HepG2 (cell line): ENCODE data around the gene RAG2. TPM values are rescaled to one million over a fixed set of nuclear protein-coding genes. Genes with fewer than 3 reads are reported as not detected.

Experiments used
- ATAC-seq: fragments of 200-7000 bp; cut with Tn5 transposase; 3 replicates; pipeline ENCODE4 v1.9.1; 2020; ENCODE audit warnings: mild to moderate bottlenecking, moderate library complexity
- BruUV-seq: library from RNA; stranded (reverse); fragments of 400-500 nt; replicated peaks from 2 replicates; lab custom pipeline; 2021; lab: Mats Ljungman, UMichigan
- CTCF ChIA-PET: fragments of 300-600 bp; formaldehyde crosslinking; extraction: SDS; loops from one replicate; lab custom pipeline; 2021; ENCODE audit warnings: low total read pairs, inconsistent platforms, low intra/inter-chr PET ratio; lab: Yijun Ruan, JAX
- POLR2A ChIA-PET: fragments of 350-600 bp; sonication (Branson Sonifier 250); formaldehyde crosslinking; loops from one replicate; lab custom pipeline; 2020; ENCODE audit warnings: antibody characterized with exemption, inconsistent platforms; lab: Yijun Ruan, JAX
- DNase-seq: peaks from one replicate; pipeline ENCODE4 v3.0.0-alpha.2; 2015; ENCODE audit warnings: low spot score
- FAIRE-seq: peaks from 3 replicates; lab custom pipeline; 2011; peaks lifted over from hg19 to GRCh38; lab: Jason Lieb, UNC
- H2AFZ ChIP-seq: one replicate; pipeline ENCODE4 v1.6.1; 2011; ENCODE audit warnings: low read length, inconsistent platforms
- H3K27ac ChIP-seq: fragments of 300-600 bp; 3 replicates; pipeline ENCODE4 v1.8.0; 2011; ENCODE audit warnings: mixed run types, mild to moderate bottlenecking, mixed read lengths, low read length, inconsistent platforms; ENCODE audit not compliant: insufficient read depth; ENCODE audit errors: extremely low read length
- H3K27me3 ChIP-seq, 2 experiments: fragments of 200-600 bp in 1 of 2; 2 replicates in 1 of 2; 3 replicates in 1 of 2; pipeline versions ENCODE4 v1.6.0 to v1.8.0; 2011; ENCODE audit warnings: low read length in 2 of 2, mild to moderate bottlenecking in 2 of 2, moderate library complexity in 2 of 2, inconsistent platforms in 1 of 2; ENCODE audit not compliant: insufficient read depth in 2 of 2, control insufficient read depth in 1 of 2
- H3K36me3 ChIP-seq, 2 experiments: fragments of 200-600 bp in 1 of 2; replicated peaks in 1 of 2; 2 replicates in 1 of 2; 3 replicates in 1 of 2; pipeline versions ENCODE4 v1.5.1 to v1.8.0; 2011; ENCODE audit warnings: low read length in 2 of 2, inconsistent platforms in 1 of 2; ENCODE audit not compliant: insufficient read depth in 2 of 2, control insufficient read depth in 1 of 2
- H3K4me1 ChIP-seq: 2 replicates; pipeline ENCODE4 v1.5.1; 2012; ENCODE audit warnings: low read length, inconsistent platforms; ENCODE audit not compliant: insufficient read depth
- H3K4me2 ChIP-seq: 2 replicates; pipeline ENCODE4 v1.6.0; 2011; ENCODE audit warnings: low read depth, low read length, inconsistent platforms
- H3K4me3 ChIP-seq, 3 experiments: fragments of 200-600 bp in 1 of 3; sonication (generic), shearing (Covaris generic) in 1 of 3; replicated peaks in 1 of 3; 2 replicates each; pipeline ENCODE4 v1.5.1; 2011 to 2016; ENCODE audit warnings: low read length in 3 of 3, inconsistent platforms in 2 of 3, low read depth in 2 of 3, mild to moderate bottlenecking in 2 of 3, control low read depth in 1 of 3, mixed read lengths in 1 of 3; ENCODE audit not compliant: insufficient read depth in 1 of 3
- H3K79me2 ChIP-seq: one replicate; pipeline ENCODE4 v1.6.1; 2011; ENCODE audit warnings: low read length, inconsistent platforms; ENCODE audit not compliant: insufficient read depth
- H3K9ac ChIP-seq: 2 replicates; pipeline ENCODE4 v1.6.0; 2011; ENCODE audit warnings: mild to moderate bottlenecking, low read depth, low read length, inconsistent platforms; ENCODE audit not compliant: insufficient read depth
- H3K9me3 ChIP-seq: 2 replicates; pipeline ENCODE4 v1.5.1; 2012; ENCODE audit warnings: mild to moderate bottlenecking, low read length
- H4K20me1 ChIP-seq: 2 replicates; pipeline ENCODE4 v1.6.0; 2011; ENCODE audit warnings: inconsistent platforms, mild to moderate bottlenecking, low read length, moderate library complexity; ENCODE audit not compliant: insufficient read depth
- BORCS8-MEF2B ChIP-seq: sonication (generic); formaldehyde crosslinking; IDR thresholded peaks from 2 replicates; pipeline ENCODE4 v1.8.0; 2022; ENCODE audit warnings: mild to moderate bottlenecking, missing genetic modification reagents
- CHD4 ChIP-seq: fragments of 200-600 bp; sonication (generic); IDR thresholded peaks from 2 replicates; pipeline ENCODE4 v1.7.0; 2017; ENCODE audit warnings: mild to moderate bottlenecking, low read length, borderline replicate concordance
- FIP1L1 ChIP-seq: fragments of 200-400 bp; formaldehyde crosslinking; IDR thresholded peaks from 2 replicates; pipeline ENCODE4 v1.6.1; 2018; ENCODE audit warnings: low read depth, mild to moderate bottlenecking, low read length, moderate library complexity, borderline replicate concordance; ENCODE audit not compliant: insufficient read depth
- HOXD1 ChIP-seq: sonication (generic); formaldehyde crosslinking; IDR thresholded peaks from 2 replicates; pipeline ENCODE4 v1.5.0; 2020; ENCODE audit warnings: missing genetic modification reagents
- NFIB ChIP-seq: sonication (generic); formaldehyde crosslinking; IDR thresholded peaks from 2 replicates; pipeline ENCODE4 v1.9.0; 2021; ENCODE audit warnings: missing genetic modification reagents, mild to moderate bottlenecking, borderline replicate concordance
- SMC3 ChIP-seq: IDR thresholded peaks from 2 replicates; pipeline ENCODE4 v1.6.1; 2011; ENCODE audit warnings: low read length, improper control_type of control experiment
- ZNF567 ChIP-seq: sonication (generic); formaldehyde crosslinking; IDR thresholded peaks from 2 replicates; pipeline ENCODE4 v1.8.1; 2023; ENCODE audit warnings: mild to moderate bottlenecking, missing genetic modification reagents, borderline replicate concordance
- ZNF569 ChIP-seq: sonication (generic); formaldehyde crosslinking; IDR thresholded peaks from 2 replicates; pipeline ENCODE4 v1.5.0; 2020; ENCODE audit warnings: mild to moderate bottlenecking, missing genetic modification reagents, moderate library complexity, borderline replicate concordance
- ZSCAN25 ChIP-seq: sonication (generic); formaldehyde crosslinking; IDR thresholded peaks from 2 replicates; pipeline ENCODE4 v1.8.0; 2022; ENCODE audit warnings: mild to moderate bottlenecking, missing genetic modification reagents
- WGBS: methylation state at CpG from one replicate; pipeline ENCODE4 v1.1.6; 2017; ENCODE audit warnings: low lambda C conversion rate; 5-methylcytosine and 5-hydroxymethylcytosine counted together
- in situ Hi-C: cut with HindIII; loops from 2 replicates; pipeline ENCODE4 v1.10.0; 2017; ENCODE audit warnings: low pct_unique_long_range_greater_than_20kb; ENCODE audit not compliant: extremely low pct_ligation_motif_present
- intact Hi-C: fragments of 100-400 bp; cut with micrococcal nuclease; formaldehyde crosslinking; loops from one replicate; pipeline ENCODE4 v1.10.0; 2022; ENCODE audit not compliant: unreplicated experiment
- polyA plus RNA-seq, 8 experiments: library from polyadenylated mRNA; depleted of rRNA in 3 of 8; stranded (reverse) in 7 of 8; unstranded in 1 of 8; fragments of >200 nt; fragmentation: Illumina TruSeq in 4 of 8; extraction: Trizol in 4 of 8; gene quantifications; 2 replicates each; pipeline versions ENCODE4 v1.2.1 to v1.2.3, GENCODE V29; 2011 to 2016; ENCODE audit warnings: low read depth in 4 of 8, missing spikeins in 1 of 8, mixed read lengths in 1 of 8; ENCODE audit not compliant: insufficient read depth in 1 of 8
- total RNA-seq, 5 experiments: library from RNA; depleted of rRNA; stranded (reverse); fragments of >200 nt; fragmentation: Illumina TruSeq; extraction: Trizol; gene quantifications; 2 replicates each; pipeline ENCODE4 v1.2.3, GENCODE V29; 2016; ENCODE audit warnings: low read depth in 1 of 5
- TF ChIP-seq, protein P1 (sequence below): sonication (generic); formaldehyde crosslinking; IDR thresholded peaks from 2 replicates; pipeline ENCODE4 v1.5.1; 2020; ENCODE audit warnings: mild to moderate bottlenecking, missing genetic modification reagents, moderate library complexity
- TF ChIP-seq, protein P2 (sequence below): sonication (generic); formaldehyde crosslinking; IDR thresholded peaks from 2 replicates; pipeline ENCODE4 v1.5.1; 2020; ENCODE audit warnings: missing genetic modification reagents, mild to moderate bottlenecking, borderline replicate concordance
- TF ChIP-seq, protein P3 (sequence below): sonication (generic); formaldehyde crosslinking; IDR thresholded peaks from 2 replicates; pipeline ENCODE4 v1.4.0; 2020; ENCODE audit warnings: missing genetic modification reagents
- TF ChIP-seq, protein P4 (sequence below): sonication (generic); formaldehyde crosslinking; IDR thresholded peaks from 2 replicates; pipeline ENCODE4 v1.4.0; 2020; ENCODE audit warnings: missing genetic modification reagents, borderline replicate concordance

Gene RAG2
- total and polyA plus RNA-seq, 2 of the 13 experiments (the other 11 are each of a cell fraction or from before 2014, with no cell fraction given), result not detected

DNA sequence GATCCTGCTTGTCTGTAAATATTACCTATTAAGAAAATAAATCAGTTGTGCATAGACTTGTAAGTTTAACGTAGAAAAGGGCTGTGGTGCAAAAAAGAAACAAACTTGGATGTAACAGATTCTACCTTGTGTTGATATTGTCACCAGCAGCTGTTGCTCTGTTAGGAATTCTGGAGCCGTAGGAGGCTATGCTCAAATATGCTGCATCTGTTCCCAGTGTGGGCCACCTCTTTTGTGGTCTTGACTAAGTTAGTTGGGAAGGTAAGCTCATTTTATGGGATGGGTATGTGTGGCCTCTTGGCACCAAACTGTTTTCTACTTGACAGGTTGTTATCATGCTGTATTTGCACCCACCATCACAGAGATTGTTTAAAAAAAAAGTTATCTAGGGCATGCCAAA, 29.4 kb upstream of the RAG2 start (continued):
- TF ChIP-seq, protein P1, sequence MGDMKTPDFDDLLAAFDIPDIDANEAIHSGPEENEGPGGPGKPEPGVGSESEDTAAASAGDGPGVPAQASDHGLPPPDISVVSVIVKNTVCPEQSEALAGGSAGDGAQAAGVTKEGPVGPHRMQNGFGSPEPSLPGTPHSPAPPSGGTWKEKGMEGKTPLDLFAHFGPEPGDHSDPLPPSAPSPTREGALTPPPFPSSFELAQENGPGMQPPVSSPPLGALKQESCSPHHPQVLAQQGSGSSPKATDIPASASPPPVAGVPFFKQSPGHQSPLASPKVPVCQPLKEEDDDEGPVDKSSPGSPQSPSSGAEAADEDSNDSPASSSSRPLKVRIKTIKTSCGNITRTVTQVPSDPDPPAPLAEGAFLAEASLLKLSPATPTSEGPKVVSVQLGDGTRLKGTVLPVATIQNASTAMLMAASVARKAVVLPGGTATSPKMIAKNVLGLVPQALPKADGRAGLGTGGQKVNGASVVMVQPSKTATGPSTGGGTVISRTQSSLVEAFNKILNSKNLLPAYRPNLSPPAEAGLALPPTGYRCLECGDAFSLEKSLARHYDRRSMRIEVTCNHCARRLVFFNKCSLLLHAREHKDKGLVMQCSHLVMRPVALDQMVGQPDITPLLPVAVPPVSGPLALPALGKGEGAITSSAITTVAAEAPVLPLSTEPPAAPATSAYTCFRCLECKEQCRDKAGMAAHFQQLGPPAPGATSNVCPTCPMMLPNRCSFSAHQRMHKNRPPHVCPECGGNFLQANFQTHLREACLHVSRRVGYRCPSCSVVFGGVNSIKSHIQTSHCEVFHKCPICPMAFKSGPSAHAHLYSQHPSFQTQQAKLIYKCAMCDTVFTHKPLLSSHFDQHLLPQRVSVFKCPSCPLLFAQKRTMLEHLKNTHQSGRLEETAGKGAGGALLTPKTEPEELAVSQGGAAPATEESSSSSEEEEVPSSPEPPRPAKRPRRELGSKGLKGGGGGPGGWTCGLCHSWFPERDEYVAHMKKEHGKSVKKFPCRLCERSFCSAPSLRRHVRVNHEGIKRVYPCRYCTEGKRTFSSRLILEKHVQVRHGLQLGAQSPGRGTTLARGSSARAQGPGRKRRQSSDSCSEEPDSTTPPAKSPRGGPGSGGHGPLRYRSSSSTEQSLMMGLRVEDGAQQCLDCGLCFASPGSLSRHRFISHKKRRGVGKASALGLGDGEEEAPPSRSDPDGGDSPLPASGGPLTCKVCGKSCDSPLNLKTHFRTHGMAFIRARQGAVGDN (CRISPR knock-in tag), result no peak
- no peak for TF ChIP-seq ZNF569 (CRISPR knock-in tag)
- TF ChIP-seq ZSCAN25 (CRISPR knock-in tag), result no peak
- TF ChIP-seq NFIB (CRISPR knock-in tag), result no peak
- TF ChIP-seq, protein P2, sequence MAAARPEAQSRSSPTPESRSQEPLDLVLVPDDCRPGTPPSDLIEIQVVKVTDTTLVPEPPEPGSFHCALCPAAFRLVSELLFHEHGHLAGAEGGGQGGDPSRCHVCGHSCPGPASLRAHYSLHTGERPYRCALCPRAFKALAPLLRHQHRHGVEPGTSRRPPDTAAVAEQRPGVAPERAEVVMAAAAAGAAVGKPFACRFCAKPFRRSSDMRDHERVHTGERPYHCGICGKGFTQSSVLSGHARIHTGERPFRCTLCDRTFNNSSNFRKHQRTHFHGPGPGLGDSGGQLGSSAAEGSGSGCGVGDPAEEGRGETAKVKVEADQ (CRISPR knock-in tag), result no peak

DNA sequence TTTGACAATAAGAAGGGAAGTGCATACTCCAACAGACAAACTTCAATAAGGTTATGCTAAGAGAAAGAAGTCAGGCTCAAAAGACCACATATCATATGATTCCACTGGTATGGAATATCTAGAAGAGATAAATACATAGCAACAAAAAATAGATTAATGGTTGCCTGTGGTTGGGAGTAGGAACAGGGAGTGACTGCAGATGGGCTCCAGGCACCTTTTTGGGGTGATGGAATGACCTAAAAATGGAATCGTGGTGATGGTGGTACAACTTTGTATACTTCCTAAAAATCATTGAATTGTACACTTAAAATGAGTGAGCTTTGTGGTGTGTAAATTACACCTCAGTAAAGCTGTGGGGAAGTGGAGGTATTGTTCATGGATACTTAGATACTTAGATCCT, 29.0 kb upstream of the RAG2 start:
- ChIA-PET POLR2A (no interaction called here), CTCF (no interaction called here)
- no peak overlapping the region for H3K27ac ChIP-seq
- no peak overlapping the region for H3K4me2 ChIP-seq
- no peak overlapping the region for H3K9ac ChIP-seq
- no peaks in the 10 kb centered on the region for H3K27me3 ChIP-seq
- H3K4me3 ChIP-seq, result no peak overlapping the region
- ATAC-seq, result no peak
- H4K20me1 ChIP-seq, result no peaks in the 10 kb centered on the region
- no peaks in the 10 kb centered on the region for H3K9me3 ChIP-seq
- in situ Hi-C loops (no loop called here), intact Hi-C loops (no loop called here)
- no peaks in the 10 kb centered on the region for H3K79me2 ChIP-seq
- no peak for FAIRE-seq
- no peaks in the 10 kb centered on the region for H3K4me1 ChIP-seq
- H3K36me3 ChIP-seq, result no peaks in the 10 kb centered on the region
- no TSS peak for BruUV-seq
- H2AFZ ChIP-seq, result no peak overlapping the region
- WGBS, result 14% methylated on average over 1 of the region's 1 CpG
- no peak for DNase-seq
- no peak for TF ChIP-seq FIP1L1
- TF ChIP-seq CHD4, result no peak
- no peak for TF ChIP-seq HOXD1 (CRISPR knock-in tag)
- TF ChIP-seq, protein P3, sequence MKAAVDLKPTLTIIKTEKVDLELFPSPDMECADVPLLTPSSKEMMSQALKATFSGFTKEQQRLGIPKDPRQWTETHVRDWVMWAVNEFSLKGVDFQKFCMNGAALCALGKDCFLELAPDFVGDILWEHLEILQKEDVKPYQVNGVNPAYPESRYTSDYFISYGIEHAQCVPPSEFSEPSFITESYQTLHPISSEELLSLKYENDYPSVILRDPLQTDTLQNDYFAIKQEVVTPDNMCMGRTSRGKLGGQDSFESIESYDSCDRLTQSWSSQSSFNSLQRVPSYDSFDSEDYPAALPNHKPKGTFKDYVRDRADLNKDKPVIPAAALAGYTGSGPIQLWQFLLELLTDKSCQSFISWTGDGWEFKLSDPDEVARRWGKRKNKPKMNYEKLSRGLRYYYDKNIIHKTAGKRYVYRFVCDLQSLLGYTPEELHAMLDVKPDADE (CRISPR knock-in tag), result no peak
- TF ChIP-seq, protein P4, sequence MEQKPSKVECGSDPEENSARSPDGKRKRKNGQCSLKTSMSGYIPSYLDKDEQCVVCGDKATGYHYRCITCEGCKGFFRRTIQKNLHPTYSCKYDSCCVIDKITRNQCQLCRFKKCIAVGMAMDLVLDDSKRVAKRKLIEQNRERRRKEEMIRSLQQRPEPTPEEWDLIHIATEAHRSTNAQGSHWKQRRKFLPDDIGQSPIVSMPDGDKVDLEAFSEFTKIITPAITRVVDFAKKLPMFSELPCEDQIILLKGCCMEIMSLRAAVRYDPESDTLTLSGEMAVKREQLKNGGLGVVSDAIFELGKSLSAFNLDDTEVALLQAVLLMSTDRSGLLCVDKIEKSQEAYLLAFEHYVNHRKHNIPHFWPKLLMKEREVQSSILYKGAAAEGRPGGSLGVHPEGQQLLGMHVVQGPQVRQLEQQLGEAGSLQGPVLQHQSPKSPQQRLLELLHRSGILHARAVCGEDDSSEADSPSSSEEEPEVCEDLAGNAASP (CRISPR knock-in tag), result no peak
- TF ChIP-seq ZNF567 (CRISPR knock-in tag), result no peak
- TF ChIP-seq BORCS8-MEF2B (CRISPR knock-in tag), result no peak
- TF ChIP-seq SMC3, result no peak
- TF ChIP-seq, protein P2 (CRISPR knock-in tag), result no peak
